CD14-positive monocyte (primary cell): ENCODE results near the gene SLC10A4. TPM values are rescaled to one million over a fixed set of nuclear protein-coding genes. Genes with fewer than 3 reads are reported as not detected.
A peak's percentile ranks its signal among the peaks of the same experiment; 100 is the strongest.

Experiments used
- DNase-seq, 3 donors: peaks; one replicate each; pipeline ENCODE4 v3.0.0-alpha.2; 2011 to 2022
- H2AFZ ChIP-seq: 2 replicates; pipeline ENCODE4 v1.6.0; 2012; ENCODE audit warnings: mild to moderate bottlenecking, low read depth, low read length, inconsistent platforms; ENCODE audit not compliant: insufficient read depth, poor library complexity, severe bottlenecking
- H3K27ac ChIP-seq, 2 donors: 1 replicate in 1 of 2; 2 replicates in 1 of 2; pipeline ENCODE4 v1.5.1; 2012 to 2013; ENCODE audit warnings: low read length in 2 of 2, control low read depth in 1 of 2, inconsistent platforms in 1 of 2, low read depth in 1 of 2, mild to moderate bottlenecking in 1 of 2
- H3K27me3 ChIP-seq, 2 donors: one replicate each; pipeline versions ENCODE4 v1.6.0 to v1.6.1; 2011 to 2013; ENCODE audit warnings: low read length in 2 of 2; ENCODE audit not compliant: control insufficient read depth in 2 of 2, insufficient read depth in 2 of 2
- H3K36me3 ChIP-seq, 2 donors: replicated peaks in 1 of 2; 1 replicate in 1 of 2; 2 replicates in 1 of 2; pipeline versions ENCODE4 v1.5.1 to v1.6.1; 2012 to 2013; ENCODE audit warnings: low read length in 2 of 2, control low read depth in 1 of 2, inconsistent platforms in 1 of 2, mild to moderate bottlenecking in 1 of 2; ENCODE audit not compliant: insufficient read depth in 2 of 2, control insufficient read depth in 1 of 2
- H3K4me1 ChIP-seq, 2 donors: 1 replicate in 1 of 2; 2 replicates in 1 of 2; pipeline versions ENCODE4 v1.5.1 to v1.6.1; 2012 to 2013; ENCODE audit warnings: low read length in 2 of 2, control low read depth in 1 of 2, inconsistent platforms in 1 of 2, mild to moderate bottlenecking in 1 of 2, moderate library complexity in 1 of 2; ENCODE audit not compliant: insufficient read depth in 2 of 2, control insufficient read depth in 1 of 2
- H3K4me2 ChIP-seq: replicated peaks from 2 replicates; pipeline ENCODE3; 2012; ENCODE audit warnings: low read length, moderate library complexity, mild to moderate bottlenecking; ENCODE audit not compliant: poor library complexity, severe bottlenecking; ENCODE audit errors: extremely low read depth
- H3K4me3 ChIP-seq, 3 experiments: fragments of 200-600 bp in 1 of 3; sonication (generic) in 1 of 3; replicated peaks in 1 of 3; 1 replicate in 2 of 3; 2 replicates in 1 of 3; pipeline ENCODE4 v1.5.1; 2011 to 2013; ENCODE audit warnings: low read length in 3 of 3, mild to moderate bottlenecking in 3 of 3, control low read depth in 2 of 3, low read depth in 2 of 3, inconsistent platforms in 1 of 3, moderate library complexity in 1 of 3
- H3K79me2 ChIP-seq: 2 replicates; pipeline ENCODE4 v1.6.0; 2012; ENCODE audit warnings: mild to moderate bottlenecking, control low read depth, inconsistent platforms, low read length, moderate library complexity; ENCODE audit not compliant: insufficient read depth
- H3K9ac ChIP-seq: 2 replicates; pipeline ENCODE4 v1.6.0; 2017; ENCODE audit warnings: low read length, mild to moderate bottlenecking; ENCODE audit not compliant: insufficient read depth, poor library complexity, severe bottlenecking
- H3K9me3 ChIP-seq, 2 donors: replicated peaks in 1 of 2; 1 replicate in 1 of 2; 2 replicates in 1 of 2; pipeline versions ENCODE4 v1.5.1 to v1.6.1; 2012 to 2013; ENCODE audit warnings: low read length in 2 of 2, control low read depth in 1 of 2; ENCODE audit not compliant: control insufficient read depth in 1 of 2, insufficient read depth in 1 of 2
- H4K20me1 ChIP-seq: 2 replicates; pipeline ENCODE4 v1.6.0; 2012; ENCODE audit warnings: mild to moderate bottlenecking, low read length, control low read depth, moderate library complexity; ENCODE audit not compliant: insufficient read depth
- H3K27ac Mint-ChIP-seq, 7 donors: one replicate each; pipeline ENCODE4 v1.8.0; 2020; ENCODE audit warnings: mild to moderate bottlenecking in 7 of 7, mixed read lengths in 7 of 7, moderate library complexity in 6 of 7, inconsistent platforms in 2 of 7
- H3K27me3 Mint-ChIP-seq, 3 donors: one replicate each; pipeline ENCODE4 v1.8.0; 2021 to 2022; ENCODE audit warnings: low read depth in 3 of 3, mild to moderate bottlenecking in 3 of 3, mixed read lengths in 3 of 3, moderate library complexity in 3 of 3, inconsistent platforms in 1 of 3
- H3K36me3 Mint-ChIP-seq, 2 donors: one replicate each; pipeline ENCODE4 v1.8.0; 2020; ENCODE audit warnings: mixed read lengths in 2 of 2, inconsistent platforms in 1 of 2, mild to moderate bottlenecking in 1 of 2
- H3K4me1 Mint-ChIP-seq: one replicate; pipeline ENCODE4 v1.8.0; 2020; ENCODE audit warnings: mild to moderate bottlenecking, mixed read lengths
- H3K4me3 Mint-ChIP-seq, 2 donors: one replicate each; pipeline ENCODE4 v1.8.0; 2020; ENCODE audit warnings: mild to moderate bottlenecking in 2 of 2, mixed read lengths in 2 of 2, moderate library complexity in 1 of 2
- H3K9me3 Mint-ChIP-seq, 7 donors: one replicate each; pipeline ENCODE4 v1.8.0; 2020 to 2022; ENCODE audit warnings: mixed read lengths in 7 of 7, mild to moderate bottlenecking in 6 of 7, moderate library complexity in 6 of 7, inconsistent platforms in 2 of 7
- CTCF ChIP-seq: fragments of 200-600 bp; IDR thresholded peaks from one replicate; pipeline ENCODE4 v1.8.0; 2022; ENCODE audit warnings: antibody characterized with exemption, mild to moderate bottlenecking
- WGBS: methylation state at CpG from one replicate; pipeline ENCODE4 v1.1.5; 2013; ENCODE audit warnings: missing lambda C conversion rate; ENCODE audit not compliant: insufficient coverage; 5-methylcytosine and 5-hydroxymethylcytosine counted together
- intact Hi-C, 2 donors: fragments of 100-400 bp; cut with micrococcal nuclease; formaldehyde crosslinking; loops; one replicate each; pipeline versions ENCODE4 v1.15.0 to v1.15.1; 2023
- polyA plus RNA-seq, 3 donors: library from polyadenylated mRNA; depleted of rRNA in 1 of 3; unstranded in 2 of 3; stranded (reverse) in 1 of 3; fragments of 300-500 nt in 2 of 3; fragments of >200 nt in 1 of 3; fragmentation: Illumina TruSeq in 2 of 3; gene quantifications; 1 replicate in 2 of 3; 2 replicates in 1 of 3; pipeline ENCODE4 v1.2.3, GENCODE V29; 2012 to 2021

The SLC10A4 gene
- polyA plus RNA-seq, 3 donors: not detected

GRCh38 chr4:48445704-48446103 is 37.4 kb upstream of the SLC10A4 start:
- H3K4me3 Mint-ChIP-seq: no peak overlapping the region
- no CpG with 5 or more reads among the region's 3 CpGs for WGBS
- Histone ChIP-seq H3K4me2 (no peak overlapping the region), H3K27ac (no peak overlapping the region), H3K79me2 (no peaks in the 10 kb centered on the region), H2AFZ (no peak overlapping the region), H3K4me1 (no peaks in the 10 kb centered on the region), H4K20me1 (no peaks in the 10 kb centered on the region), H3K36me3 (no peaks in the 10 kb centered on the region), H3K4me3 (no peak overlapping the region), H3K27me3 (no peaks in the 10 kb centered on the region), H3K9me3 (no peaks in the 10 kb centered on the region), H3K9ac (no peak overlapping the region)
- no peaks in the 10 kb centered on the region for H3K27me3 Mint-ChIP-seq
- peaks cover 3% of the 10 kb centered on the region for H3K4me1 Mint-ChIP-seq
- H3K27ac Mint-ChIP-seq: no peak overlapping the region
- H3K36me3 Mint-ChIP-seq: no peaks in the 10 kb centered on the region
- intact Hi-C loops: no loop called here
- peak in 1 of 3 donors; percentile 7 for DNase-seq
- H3K9me3 Mint-ChIP-seq: peaks cover 2 to 8% (median 3%) of the 10 kb centered on the region in 7 donors
- peak; percentile 76 for TF ChIP-seq CTCF

DNA sequence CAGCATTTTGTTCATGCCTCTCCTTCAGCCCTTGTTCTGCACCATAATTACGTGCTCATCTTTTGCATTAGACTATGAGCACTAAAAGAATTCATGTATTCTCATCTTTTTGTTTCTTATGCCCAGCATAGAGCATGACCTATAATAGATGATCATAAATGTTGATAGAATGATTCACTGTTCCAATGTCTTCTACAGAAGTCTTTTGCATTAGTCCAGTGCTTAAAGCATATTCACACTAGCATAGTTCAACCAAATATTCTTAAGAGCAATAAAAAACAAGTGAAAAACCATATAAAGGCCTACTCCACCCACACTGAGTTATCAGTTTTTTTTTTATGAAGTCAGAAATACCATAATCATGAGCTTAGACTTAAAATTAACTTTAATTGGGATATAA is 36.5 kb upstream of the SLC10A4 start:
- Histone ChIP-seq H3K9ac (no peak overlapping the region), H3K27me3 (no peaks in the 10 kb centered on the region), H2AFZ (no peak overlapping the region), H3K36me3 (no peaks in the 10 kb centered on the region), H3K4me2 (no peak overlapping the region), H3K79me2 (no peaks in the 10 kb centered on the region), H3K9me3 (no peaks in the 10 kb centered on the region), H3K4me3 (no peak overlapping the region), H4K20me1 (no peaks in the 10 kb centered on the region), H3K4me1 (no peaks in the 10 kb centered on the region), H3K27ac (no peak overlapping the region)
- TF ChIP-seq CTCF: no peak
- H3K36me3 Mint-ChIP-seq: no peaks in the 10 kb centered on the region
- intact Hi-C loops: no loop called here
- no peak overlapping the region for H3K4me3 Mint-ChIP-seq
- peaks cover 0 to 4% (median 0%) of the 10 kb centered on the region in 7 donors for H3K9me3 Mint-ChIP-seq
- no peak for DNase-seq
- no peaks in the 10 kb centered on the region for H3K4me1 Mint-ChIP-seq
- peaks cover 0 to 2% (median 2%) of the 10 kb centered on the region in 3 donors for H3K27me3 Mint-ChIP-seq
- WGBS: no CpG with 5 or more reads among the region's 1 CpG
- no peak overlapping the region for H3K27ac Mint-ChIP-seq
